HepG2 (cell line): ENCODE measurements around the gene PERCC1.

Experiments used
- JUND ChIP-seq: sonication (generic); formaldehyde crosslinking; IDR thresholded peaks from 2 replicates; pipeline ENCODE4 v1.8.0; 2022; ENCODE audit warnings: mild to moderate bottlenecking, missing genetic modification reagents
- PAF1 ChIP-seq: IDR thresholded peaks from 2 replicates; pipeline ENCODE4 v1.6.1; 2016; ENCODE audit warnings: missing genetic modification reagents, missing compliant biosample characterization
- POLR2A ChIP-seq, 2 experiments: IDR thresholded peaks; 2 replicates each; pipeline ENCODE4 v1.6.1; 2011; ENCODE audit warnings: low read depth in 2 of 2, low read length in 2 of 2, mild to moderate bottlenecking in 1 of 2, moderate library complexity in 1 of 2; ENCODE audit not compliant: insufficient read depth in 1 of 2
- ZNF180 ChIP-seq: sonication (generic); formaldehyde crosslinking; IDR thresholded peaks from 2 replicates; pipeline ENCODE4 v1.4.0; 2020; ENCODE audit warnings: low read depth, missing genetic modification reagents, borderline replicate concordance
- ZNF530 ChIP-seq: sonication (generic); formaldehyde crosslinking; IDR thresholded peaks from 2 replicates; pipeline ENCODE4 v1.5.0; 2020; ENCODE audit warnings: low read depth, mild to moderate bottlenecking, missing genetic modification reagents
- TF ChIP-seq, protein P1 (sequence below): sonication (generic); formaldehyde crosslinking; conservative IDR thresholded peaks from 2 replicates; pipeline ENCODE4 v1.8.1; 2023; ENCODE audit warnings: missing genetic modification reagents
- TF ChIP-seq, protein P2 (sequence below): sonication (generic); formaldehyde crosslinking; IDR thresholded peaks from 2 replicates; pipeline ENCODE4 v1.8.1; 2023; ENCODE audit warnings: mild to moderate bottlenecking, missing genetic modification reagents, borderline replicate concordance
- TF ChIP-seq, protein P3 (sequence below): IDR thresholded peaks from 2 replicates; pipeline ENCODE4 v1.6.1; 2012; ENCODE audit warnings: inconsistent platforms
- TF ChIP-seq, protein P4 (sequence below): sonication (generic); formaldehyde crosslinking; IDR thresholded peaks from 2 replicates; pipeline ENCODE4 v1.4.0; 2020; ENCODE audit warnings: missing genetic modification reagents

DNA sequence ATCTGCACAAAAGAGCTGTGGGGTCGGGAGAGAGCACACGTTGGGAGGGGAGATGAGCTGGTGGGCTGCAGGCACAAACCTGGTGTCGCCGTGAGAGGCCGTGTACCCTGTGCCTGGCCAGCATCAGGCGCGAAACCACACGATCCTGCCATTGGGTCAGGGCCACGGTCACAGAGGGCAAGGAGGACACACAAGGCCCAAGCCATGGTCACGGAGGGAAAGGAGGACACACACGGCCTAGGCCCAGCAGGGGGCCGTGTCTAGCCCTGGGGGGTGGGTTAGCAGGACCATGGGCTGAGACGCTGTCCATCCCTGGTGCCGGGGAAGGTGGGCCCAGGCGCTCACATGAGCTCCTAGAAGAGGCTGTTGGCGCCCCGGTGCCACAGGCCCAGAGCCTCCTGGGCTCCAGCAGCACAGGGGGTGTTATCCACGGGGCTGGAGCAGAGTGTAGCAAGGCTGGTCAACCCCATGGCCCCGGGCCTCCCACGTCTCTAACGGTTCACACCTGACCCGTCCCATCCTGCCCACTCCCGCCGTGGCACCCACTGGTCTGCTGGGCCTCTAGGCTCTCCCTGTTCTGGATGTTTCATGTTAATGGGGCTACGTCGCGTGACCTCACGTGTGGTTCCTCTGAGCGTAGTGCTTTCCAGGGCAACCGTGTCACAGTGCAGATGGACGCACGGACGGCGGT, 21.0 kb downstream of the PERCC1 start:
- TF ChIP-seq ZNF180 (CRISPR knock-in tag) = no peak
- TF ChIP-seq, protein P1, sequence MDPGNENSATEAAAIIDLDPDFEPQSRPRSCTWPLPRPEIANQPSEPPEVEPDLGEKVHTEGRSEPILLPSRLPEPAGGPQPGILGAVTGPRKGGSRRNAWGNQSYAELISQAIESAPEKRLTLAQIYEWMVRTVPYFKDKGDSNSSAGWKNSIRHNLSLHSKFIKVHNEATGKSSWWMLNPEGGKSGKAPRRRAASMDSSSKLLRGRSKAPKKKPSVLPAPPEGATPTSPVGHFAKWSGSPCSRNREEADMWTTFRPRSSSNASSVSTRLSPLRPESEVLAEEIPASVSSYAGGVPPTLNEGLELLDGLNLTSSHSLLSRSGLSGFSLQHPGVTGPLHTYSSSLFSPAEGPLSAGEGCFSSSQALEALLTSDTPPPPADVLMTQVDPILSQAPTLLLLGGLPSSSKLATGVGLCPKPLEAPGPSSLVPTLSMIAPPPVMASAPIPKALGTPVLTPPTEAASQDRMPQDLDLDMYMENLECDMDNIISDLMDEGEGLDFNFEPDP (CRISPR knock-in tag) = no peak
- TF ChIP-seq ZNF530 (CRISPR knock-in tag) = no peak
- TF ChIP-seq, protein P2, sequence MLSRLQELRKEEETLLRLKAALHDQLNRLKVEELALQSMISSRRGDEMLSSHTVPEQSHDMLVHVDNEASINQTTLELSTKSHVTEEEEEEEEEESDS (CRISPR knock-in tag) = no peak
- no peak for TF ChIP-seq PAF1 (CRISPR knock-in tag)
- no peak for TF ChIP-seq JUND
- no peak for TF ChIP-seq POLR2A (IDR thresholded peaks at IDR 0.05; ENCODE audit: insufficient read depth in 1 of 2, low read depth in 2 of 2, low read length in 2 of 2)
- TF ChIP-seq, protein P3, sequence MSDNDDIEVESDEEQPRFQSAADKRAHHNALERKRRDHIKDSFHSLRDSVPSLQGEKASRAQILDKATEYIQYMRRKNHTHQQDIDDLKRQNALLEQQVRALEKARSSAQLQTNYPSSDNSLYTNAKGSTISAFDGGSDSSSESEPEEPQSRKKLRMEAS = no peak
- TF ChIP-seq, protein P4, sequence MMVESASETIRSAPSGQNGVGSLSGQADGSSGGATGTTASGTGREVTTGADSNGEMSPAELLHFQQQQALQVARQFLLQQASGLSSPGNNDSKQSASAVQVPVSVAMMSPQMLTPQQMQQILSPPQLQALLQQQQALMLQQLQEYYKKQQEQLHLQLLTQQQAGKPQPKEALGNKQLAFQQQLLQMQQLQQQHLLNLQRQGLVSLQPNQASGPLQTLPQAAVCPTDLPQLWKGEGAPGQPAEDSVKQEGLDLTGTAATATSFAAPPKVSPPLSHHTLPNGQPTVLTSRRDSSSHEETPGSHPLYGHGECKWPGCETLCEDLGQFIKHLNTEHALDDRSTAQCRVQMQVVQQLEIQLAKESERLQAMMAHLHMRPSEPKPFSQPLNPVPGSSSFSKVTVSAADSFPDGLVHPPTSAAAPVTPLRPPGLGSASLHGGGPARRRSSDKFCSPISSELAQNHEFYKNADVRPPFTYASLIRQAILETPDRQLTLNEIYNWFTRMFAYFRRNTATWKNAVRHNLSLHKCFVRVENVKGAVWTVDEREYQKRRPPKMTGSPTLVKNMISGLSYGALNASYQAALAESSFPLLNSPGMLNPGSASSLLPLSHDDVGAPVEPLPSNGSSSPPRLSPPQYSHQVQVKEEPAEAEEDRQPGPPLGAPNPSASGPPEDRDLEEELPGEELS (CRISPR knock-in tag) = no peak
